SK-N-SH treated with all-trans-retinoic acid at 6 μM for 48 hours (cell line): Measurements from ENCODE around the gene TMEM213.
"Not testable (repeated sequence)": the region's sequence is repeated elsewhere in the genome, so short reads cannot be mapped to it uniquely, and the experiment has no call there.

Source experiments
- ESRRG ChIP-seq: fragments of 250-450 bp; sonication (Bioruptor Pico); IDR thresholded peaks from 2 replicates; pipeline ENCODE4 v1.6.1; 2021; ENCODE audit warnings: mild to moderate bottlenecking
- OSR1 ChIP-seq: fragments of 250-450 bp; sonication (Bioruptor Pico); IDR thresholded peaks from 2 replicates; pipeline ENCODE4 v1.8.0; 2022; ENCODE audit warnings: moderate library complexity, mild to moderate bottlenecking, inconsistent platforms
- PATZ1 ChIP-seq: fragments of 250-450 bp; sonication (Bioruptor Pico); IDR thresholded peaks from 2 replicates; pipeline ENCODE4 v1.8.0; 2020; ENCODE audit warnings: mild to moderate bottlenecking, moderate library complexity, borderline replicate concordance
- ZFP30 ChIP-seq: fragments of 450-650 bp; formaldehyde crosslinking; IDR thresholded peaks from 2 replicates; pipeline ENCODE4 v1.5.0; 2022; ENCODE audit warnings: mild to moderate bottlenecking, moderate library complexity

- not testable (repeated sequence) for TF ChIP-seq OSR1, PATZ1, ESRRG, ZFP30 (CRISPR knock-in tag)
Observed at GRCh38 chr7:138811327-138811726, 13.5 kb downstream of the TMEM213 start.
